ENCODE measurements around the gene CCDC120.

Gene CCDC120

DNA sequence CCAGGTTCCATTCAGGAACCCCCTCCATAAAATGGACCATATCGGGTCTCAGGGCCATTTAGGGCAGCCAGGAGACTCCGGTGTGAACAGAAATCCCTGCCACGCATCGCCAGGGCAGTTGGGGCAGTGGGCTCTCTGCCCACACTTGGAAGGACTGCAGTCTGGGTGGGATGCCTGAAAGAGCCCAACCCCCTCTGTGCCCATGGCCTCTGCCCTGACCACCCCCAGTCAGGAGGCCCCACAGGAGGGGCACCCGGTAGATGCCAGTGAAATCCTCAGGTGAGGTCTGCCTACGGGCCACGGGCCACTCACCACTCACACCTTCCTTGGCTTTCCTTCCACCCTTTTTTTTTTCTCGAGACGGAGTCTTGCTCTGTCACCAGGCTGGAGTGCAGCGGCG, 10.2 kb downstream of the CCDC120 start:
- H3K4me3 ChIP-seq = no peak overlapping the region
- DNase-seq (ENCODE audit: low spot score) = no peak
- H3K27ac ChIP-seq = no peak overlapping the region
- TF ChIP-seq, protein P1, sequence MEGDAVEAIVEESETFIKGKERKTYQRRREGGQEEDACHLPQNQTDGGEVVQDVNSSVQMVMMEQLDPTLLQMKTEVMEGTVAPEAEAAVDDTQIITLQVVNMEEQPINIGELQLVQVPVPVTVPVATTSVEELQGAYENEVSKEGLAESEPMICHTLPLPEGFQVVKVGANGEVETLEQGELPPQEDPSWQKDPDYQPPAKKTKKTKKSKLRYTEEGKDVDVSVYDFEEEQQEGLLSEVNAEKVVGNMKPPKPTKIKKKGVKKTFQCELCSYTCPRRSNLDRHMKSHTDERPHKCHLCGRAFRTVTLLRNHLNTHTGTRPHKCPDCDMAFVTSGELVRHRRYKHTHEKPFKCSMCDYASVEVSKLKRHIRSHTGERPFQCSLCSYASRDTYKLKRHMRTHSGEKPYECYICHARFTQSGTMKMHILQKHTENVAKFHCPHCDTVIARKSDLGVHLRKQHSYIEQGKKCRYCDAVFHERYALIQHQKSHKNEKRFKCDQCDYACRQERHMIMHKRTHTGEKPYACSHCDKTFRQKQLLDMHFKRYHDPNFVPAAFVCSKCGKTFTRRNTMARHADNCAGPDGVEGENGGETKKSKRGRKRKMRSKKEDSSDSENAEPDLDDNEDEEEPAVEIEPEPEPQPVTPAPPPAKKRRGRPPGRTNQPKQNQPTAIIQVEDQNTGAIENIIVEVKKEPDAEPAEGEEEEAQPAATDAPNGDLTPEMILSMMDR (IDR thresholded peaks at IDR 0.05) = no peak

DNA sequence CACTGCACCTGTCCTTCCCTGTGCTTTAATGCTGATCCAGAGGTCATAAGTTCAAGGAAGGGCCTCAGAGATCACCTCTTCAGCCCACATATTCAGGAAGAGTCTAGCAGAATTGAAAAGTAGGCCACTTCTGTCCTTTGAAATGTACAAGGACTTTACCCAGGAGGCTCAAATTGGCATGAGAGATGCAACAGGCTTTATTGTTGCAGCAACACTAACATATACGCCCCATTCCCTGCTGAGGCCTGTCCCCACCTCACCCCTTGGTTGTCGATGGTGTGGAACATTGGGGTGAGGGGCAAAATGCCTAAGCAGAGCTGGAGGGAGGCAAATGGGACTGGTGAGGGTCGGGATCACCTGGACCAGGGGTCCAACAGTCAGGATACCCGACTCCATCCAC, 12.2 kb downstream of the CCDC120 start:
- DNase-seq (ENCODE audit: low spot score) = no peak
- Histone ChIP-seq H3K4me3 (no peak overlapping the region), H3K27ac (no peak overlapping the region)
- TF ChIP-seq, protein P1 (IDR thresholded peaks at IDR 0.05) = no peak

DNA sequence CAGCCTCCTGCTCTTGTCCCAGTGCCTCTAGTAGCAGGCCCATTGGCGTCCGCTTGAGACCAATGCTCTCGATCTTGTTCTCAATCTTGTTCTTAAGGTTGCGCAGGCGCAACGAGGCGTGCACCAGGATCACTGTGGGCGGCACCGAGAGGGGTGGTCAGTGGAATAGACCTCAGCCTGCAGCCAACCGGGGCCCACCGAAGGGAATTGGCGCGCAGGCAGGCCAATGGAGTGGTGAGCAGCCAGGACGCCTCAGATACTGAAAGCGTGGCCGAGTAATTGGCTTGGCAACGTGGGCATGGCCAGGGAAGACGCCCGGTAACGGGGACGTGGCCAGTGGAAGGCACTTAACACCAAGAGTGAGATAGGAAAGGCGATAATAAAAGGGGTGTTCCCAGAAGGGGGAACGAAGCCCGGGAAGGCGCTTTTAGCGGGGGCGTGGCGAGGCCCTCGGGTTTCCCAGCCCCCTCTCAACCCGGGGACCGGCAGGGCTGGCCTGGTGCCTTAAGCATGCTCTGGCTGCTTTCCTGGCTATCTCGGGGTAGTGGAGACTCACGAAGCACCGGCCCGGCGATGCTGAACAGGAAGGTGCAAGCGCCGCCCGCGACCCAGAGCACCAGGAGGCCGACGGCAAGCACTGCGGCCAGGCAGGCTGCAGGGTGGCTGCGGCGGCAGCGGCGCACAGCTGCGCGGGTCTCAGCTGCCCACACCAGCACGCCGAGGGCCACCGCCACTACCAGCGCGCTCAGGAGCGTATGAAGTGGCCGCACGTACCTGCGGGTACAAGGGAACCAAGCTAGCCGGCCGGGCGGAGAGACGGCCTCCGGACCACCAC, 13.3 kb downstream of the CCDC120 start:
- TF ChIP-seq, protein P1 (IDR thresholded peaks at IDR 0.05) = no peak
- peak overlapping the region; percentile 73 for H3K4me3 ChIP-seq
- peak overlapping the region; percentile 30 to 85 for H3K27ac ChIP-seq
- DNase-seq (ENCODE audit: low spot score) = peak; percentile 88

DNA sequence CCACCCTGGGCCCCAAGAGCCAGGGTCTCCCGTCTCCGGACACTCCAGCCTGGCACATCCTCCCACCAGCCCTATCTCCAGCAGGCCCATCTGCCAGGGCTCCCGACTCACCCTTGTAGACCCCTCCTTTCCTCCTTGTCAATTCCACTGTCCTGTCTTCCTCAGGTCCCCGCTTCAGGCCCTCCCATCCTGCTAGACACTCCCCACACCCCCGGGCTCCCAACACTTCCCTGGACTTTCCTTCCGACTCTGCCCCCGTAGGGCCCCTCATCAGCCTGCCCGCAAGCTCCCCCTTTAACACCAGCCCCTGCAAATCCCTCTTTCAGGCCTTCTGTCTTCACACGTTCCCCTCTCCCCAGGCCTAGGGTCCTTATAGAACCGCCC, 13.9 kb downstream of the CCDC120 start:
- H3K27ac ChIP-seq = peak overlapping the region in 1 of 2 donors; percentile 85
- DNase-seq (ENCODE audit: low spot score) = no peak
- TF ChIP-seq, protein P1 (IDR thresholded peaks at IDR 0.05) = no peak
- peak overlapping the region; percentile 73 for H3K4me3 ChIP-seq

DNA sequence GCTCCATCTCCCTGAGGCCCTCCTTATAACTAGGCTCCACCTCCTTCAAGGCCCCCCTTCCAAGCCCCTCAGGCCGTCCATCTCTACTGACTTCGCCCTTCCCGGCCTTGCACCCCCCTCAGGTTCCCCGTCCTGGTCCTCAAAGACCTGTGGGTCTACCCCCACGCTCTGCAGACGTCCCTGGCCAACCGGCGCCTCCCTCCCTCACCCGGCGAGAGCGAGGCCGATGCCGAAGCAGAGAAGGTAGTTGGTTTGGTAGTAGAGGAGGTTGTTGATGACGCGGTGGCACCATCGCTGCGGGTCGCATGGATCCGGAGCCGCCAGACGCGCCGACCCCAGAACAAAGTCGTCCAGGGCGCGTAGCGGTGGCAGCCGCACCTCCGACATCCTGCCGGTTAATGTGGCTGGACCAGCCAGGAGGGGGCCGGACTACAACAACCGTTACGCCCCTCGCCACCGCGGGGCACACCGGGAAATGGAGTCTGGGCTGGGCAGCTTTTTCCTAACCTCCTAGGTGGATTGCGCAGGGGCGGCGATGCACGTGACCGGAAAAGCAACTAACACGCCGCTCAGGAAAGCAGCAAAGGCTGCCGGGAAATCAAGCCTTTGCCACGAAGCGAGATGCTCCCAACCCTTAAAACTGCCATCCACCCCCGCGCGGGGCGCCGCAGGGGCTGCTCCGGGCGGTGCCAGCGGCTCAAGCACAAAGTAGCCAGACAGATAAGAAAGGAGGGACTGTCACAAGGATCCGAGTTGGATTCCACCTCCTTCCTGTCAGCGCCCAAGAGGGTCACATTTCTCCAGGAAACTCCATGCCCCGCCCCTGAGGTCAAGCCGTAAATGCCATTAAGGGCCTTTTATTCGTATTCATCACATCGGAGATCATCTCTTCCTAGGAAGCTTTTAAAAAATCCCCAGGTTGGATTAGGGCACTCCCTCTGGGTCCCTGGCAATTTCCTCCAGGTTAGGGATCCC, 15.1 kb downstream of the CCDC120 start, which contains the start of gene PRAF2:
PRAF2 (minus strand) TSS at position 402 of the 975 bp plus-strand sequence; CDS start at position 387, 15 bp downstream.
- TF ChIP-seq, protein P1 (IDR thresholded peaks at IDR 0.05) = no peak
- peak; percentile 94 for DNase-seq (ENCODE audit: low spot score)
- peak within 1 kb of the TSS; percentile 49 to 85 for H3K27ac ChIP-seq
- peak within 1 kb of the TSS; percentile 73 for H3K4me3 ChIP-seq

DNA sequence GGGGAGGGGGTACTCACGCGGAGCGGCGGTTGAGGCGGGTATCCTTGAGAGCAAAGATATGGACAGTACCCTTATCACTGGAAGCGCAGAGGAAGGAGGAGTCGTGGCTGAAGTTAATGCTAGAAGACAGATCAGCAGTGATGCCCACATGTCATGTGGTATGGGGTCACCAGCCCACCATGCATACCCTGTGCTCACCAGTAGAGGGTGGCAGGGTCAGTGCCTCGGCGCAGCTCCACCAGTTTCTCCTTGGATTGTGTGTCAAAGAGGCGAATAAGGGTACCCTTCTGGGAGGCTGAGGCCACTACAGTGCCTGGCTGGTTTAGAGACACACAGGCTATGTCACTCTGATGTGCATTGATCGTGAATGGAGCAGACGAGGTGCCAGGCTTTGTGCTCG, 16.5 kb downstream of the CCDC120 start:
- DNase-seq (ENCODE audit: low spot score) = no peak
- Histone ChIP-seq H3K27ac (no peak overlapping the region), H3K4me3 (no peak overlapping the region)
- TF ChIP-seq, protein P1 (IDR thresholded peaks at IDR 0.05) = no peak
